Vagina (tissue), 2 donors: ENCODE data around the gene TAS2R20.
"Not testable (repeated sequence)": the region's sequence is repeated elsewhere in the genome, so short reads cannot be mapped to it uniquely, and the experiment has no call there.

ENCODE experiments used
- POLR2AphosphoS5 ChIP-seq, 2 donors: sonication (generic); formaldehyde crosslinking; IDR thresholded peaks; one replicate each; pipeline ENCODE4 v1.9.0; 2017; ENCODE audit warnings: antibody characterized with exemption in 2 of 2, mild to moderate bottlenecking in 2 of 2, low read depth in 1 of 2; ENCODE audit not compliant: insufficient read depth in 1 of 2
- TF ChIP-seq, protein P1 (sequence below), 3 experiments: fragments of 450-650 bp in 2 of 3; fragments of 200-600 bp in 1 of 3; sonication (generic) in 1 of 3; IDR thresholded peaks; one replicate each; pipeline ENCODE4 v1.5.1; 2017 to 2019; ENCODE audit warnings: antibody characterized with exemption in 3 of 3, mild to moderate bottlenecking in 2 of 3, moderate library complexity in 2 of 3

GRCh38 chr12:11033959-11034358 lies 35.9 kb upstream of the TAS2R20 start:
- TF ChIP-seq POLR2AphosphoS5 (IDR thresholded peaks at IDR 0.05; ENCODE audit: insufficient read depth in 1 of 2, low read depth in 1 of 2), result not testable (repeated sequence)
- TF ChIP-seq, protein P1, sequence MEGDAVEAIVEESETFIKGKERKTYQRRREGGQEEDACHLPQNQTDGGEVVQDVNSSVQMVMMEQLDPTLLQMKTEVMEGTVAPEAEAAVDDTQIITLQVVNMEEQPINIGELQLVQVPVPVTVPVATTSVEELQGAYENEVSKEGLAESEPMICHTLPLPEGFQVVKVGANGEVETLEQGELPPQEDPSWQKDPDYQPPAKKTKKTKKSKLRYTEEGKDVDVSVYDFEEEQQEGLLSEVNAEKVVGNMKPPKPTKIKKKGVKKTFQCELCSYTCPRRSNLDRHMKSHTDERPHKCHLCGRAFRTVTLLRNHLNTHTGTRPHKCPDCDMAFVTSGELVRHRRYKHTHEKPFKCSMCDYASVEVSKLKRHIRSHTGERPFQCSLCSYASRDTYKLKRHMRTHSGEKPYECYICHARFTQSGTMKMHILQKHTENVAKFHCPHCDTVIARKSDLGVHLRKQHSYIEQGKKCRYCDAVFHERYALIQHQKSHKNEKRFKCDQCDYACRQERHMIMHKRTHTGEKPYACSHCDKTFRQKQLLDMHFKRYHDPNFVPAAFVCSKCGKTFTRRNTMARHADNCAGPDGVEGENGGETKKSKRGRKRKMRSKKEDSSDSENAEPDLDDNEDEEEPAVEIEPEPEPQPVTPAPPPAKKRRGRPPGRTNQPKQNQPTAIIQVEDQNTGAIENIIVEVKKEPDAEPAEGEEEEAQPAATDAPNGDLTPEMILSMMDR (IDR thresholded peaks at IDR 0.05), result not testable (repeated sequence)
